ENCODE results near the gene LRPAP1. TPM values are rescaled to one million over a fixed set of nuclear protein-coding genes. Genes with fewer than 3 reads are reported as not detected.
"Not testable (repeated sequence)": the region's sequence is repeated elsewhere in the genome, so short reads cannot be mapped to it uniquely, and the experiment has no call there.

LRPAP1 gene
- total and polyA plus RNA-seq, 2 donors (not counting 3 experiments of a cell fraction or from before 2014, with no cell fraction given) = 90.1 to 170 TPM

DNA sequence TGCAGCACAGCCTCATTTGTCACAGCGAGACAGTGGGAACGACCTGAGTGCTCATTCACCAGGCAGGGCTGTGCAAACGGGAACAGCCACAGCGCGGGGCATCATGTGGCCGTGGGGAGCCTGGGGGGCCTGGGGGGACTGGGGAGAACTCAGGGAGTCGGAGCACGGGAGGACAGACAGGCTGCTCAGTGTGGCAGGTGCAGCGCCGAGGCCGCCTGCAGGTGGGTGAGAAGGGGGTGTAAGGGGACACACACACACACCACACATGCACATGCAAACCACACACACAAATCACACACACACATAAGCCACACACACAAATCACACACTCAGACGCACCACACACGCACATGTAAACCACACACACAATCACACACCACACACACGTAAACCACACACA lies 34.5 kb upstream of the LRPAP1 start:
- H3K79me2 ChIP-seq (ENCODE audit: control insufficient read depth, insufficient read depth, low read length); BruUV-seq (replicated peaks); H4K20me1 ChIP-seq (replicated peaks; ENCODE audit: control insufficient read depth, extremely low read depth, insufficient read depth, low read length); H3K27me3 ChIP-seq (ENCODE audit: control insufficient read depth in 2 of 2, insufficient read depth in 2 of 2, low read length in 2 of 2); H2AFZ ChIP-seq (ENCODE audit: low read depth, low read length); CTCF ChIA-PET; POLR2A ChIA-PET; H3K9me1 ChIP-seq (replicated peaks; ENCODE audit: control insufficient read depth, extremely low read depth, insufficient read depth, low read length); H3K27ac ChIP-seq (ENCODE audit: insufficient read depth, low read depth, low read length); H3K4me1 ChIP-seq (ENCODE audit: control insufficient read depth, extremely low read depth, insufficient read depth, low read length); H3K9ac ChIP-seq (replicated peaks; ENCODE audit: extremely low read depth, insufficient read depth, low read length); DNase-seq (ENCODE audit: low read depth, low spot score); FAIRE-seq; H3K4me3 ChIP-seq (replicated peaks in 1 of 3; ENCODE audit: insufficient read depth in 1 of 3, low read depth in 1 of 3, low read length in 3 of 3); intact Hi-C loops (cut with micrococcal nuclease); dilution Hi-C loops (cut with MboI; ENCODE audit: extremely low pct_ligation_motif_present, low sequenced_read_pairs); H3K4me2 ChIP-seq (ENCODE audit: insufficient read depth, low read length); H3K9me3 ChIP-seq (replicated peaks; ENCODE audit: control insufficient read depth, insufficient read depth, low read length); H3K36me3 ChIP-seq (ENCODE audit: control insufficient read depth in 2 of 2, extremely low read depth in 1 of 2, insufficient read depth in 2 of 2, low read length in 2 of 2): not testable (repeated sequence)

DNA sequence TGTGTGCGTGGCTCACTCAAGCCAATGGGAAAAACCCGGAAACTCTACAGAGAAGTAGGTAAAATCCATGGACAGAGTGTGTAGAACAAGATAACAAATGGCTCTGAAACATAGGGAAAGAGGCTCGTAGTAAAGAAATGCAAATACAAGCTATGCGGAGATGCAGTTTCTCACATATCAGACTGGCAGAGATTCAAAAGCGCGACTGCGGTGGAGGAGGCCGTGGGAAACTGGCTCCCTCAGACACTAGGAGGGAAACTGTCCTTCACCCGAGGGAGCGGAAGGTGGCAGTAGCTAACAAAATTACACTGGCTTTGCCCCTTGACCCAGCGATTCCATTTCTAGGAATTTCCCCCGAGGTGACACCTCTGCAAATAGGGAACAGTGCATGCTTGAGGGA lies 34.1 kb upstream of the LRPAP1 start:
- POLR2A ChIA-PET; H2AFZ ChIP-seq (ENCODE audit: low read depth, low read length); H3K4me1 ChIP-seq (ENCODE audit: control insufficient read depth, extremely low read depth, insufficient read depth, low read length); H3K79me2 ChIP-seq (ENCODE audit: control insufficient read depth, insufficient read depth, low read length); H3K27me3 ChIP-seq (ENCODE audit: control insufficient read depth in 2 of 2, insufficient read depth in 2 of 2, low read length in 2 of 2); H4K20me1 ChIP-seq (replicated peaks; ENCODE audit: control insufficient read depth, extremely low read depth, insufficient read depth, low read length); H3K27ac ChIP-seq (ENCODE audit: insufficient read depth, low read depth, low read length); H3K4me3 ChIP-seq (replicated peaks in 1 of 3; ENCODE audit: insufficient read depth in 1 of 3, low read depth in 1 of 3, low read length in 3 of 3); BruUV-seq (replicated peaks); H3K9me3 ChIP-seq (replicated peaks; ENCODE audit: control insufficient read depth, insufficient read depth, low read length); H3K9ac ChIP-seq (replicated peaks; ENCODE audit: extremely low read depth, insufficient read depth, low read length); dilution Hi-C loops (cut with MboI; ENCODE audit: extremely low pct_ligation_motif_present, low sequenced_read_pairs); intact Hi-C loops (cut with micrococcal nuclease); H3K4me2 ChIP-seq (ENCODE audit: insufficient read depth, low read length); CTCF ChIA-PET; H3K36me3 ChIP-seq (ENCODE audit: control insufficient read depth in 2 of 2, extremely low read depth in 1 of 2, insufficient read depth in 2 of 2, low read length in 2 of 2); DNase-seq (ENCODE audit: low read depth, low spot score); H3K9me1 ChIP-seq (replicated peaks; ENCODE audit: control insufficient read depth, extremely low read depth, insufficient read depth, low read length); FAIRE-seq: not testable (repeated sequence)

DNA sequence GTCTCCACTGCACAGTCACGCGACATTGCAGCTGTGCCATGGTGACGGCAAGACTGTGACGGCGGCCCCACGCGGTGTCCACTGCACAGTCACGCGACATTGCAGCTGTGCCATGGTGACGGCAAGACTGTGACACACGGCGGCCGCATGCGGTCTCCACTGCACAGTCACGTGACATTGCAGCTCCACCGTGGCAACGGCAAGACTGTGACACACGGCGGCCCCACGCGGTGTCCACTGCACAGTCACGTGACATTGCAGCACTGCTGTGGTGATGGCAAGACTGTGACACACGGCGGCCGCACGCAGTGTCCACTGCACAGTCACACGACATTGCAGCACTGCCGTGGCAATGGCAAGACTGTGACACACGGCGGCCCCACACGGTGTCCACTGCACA lies 32.7 kb upstream of the LRPAP1 start:
- FAIRE-seq; H4K20me1 ChIP-seq (replicated peaks; ENCODE audit: control insufficient read depth, extremely low read depth, insufficient read depth, low read length); DNase-seq (ENCODE audit: low read depth, low spot score); intact Hi-C loops (cut with micrococcal nuclease); POLR2A ChIA-PET; H3K27ac ChIP-seq (ENCODE audit: insufficient read depth, low read depth, low read length); H2AFZ ChIP-seq (ENCODE audit: low read depth, low read length); H3K9me3 ChIP-seq (replicated peaks; ENCODE audit: control insufficient read depth, insufficient read depth, low read length); CTCF ChIA-PET; H3K4me2 ChIP-seq (ENCODE audit: insufficient read depth, low read length); H3K79me2 ChIP-seq (ENCODE audit: control insufficient read depth, insufficient read depth, low read length); H3K9ac ChIP-seq (replicated peaks; ENCODE audit: extremely low read depth, insufficient read depth, low read length); H3K27me3 ChIP-seq (ENCODE audit: control insufficient read depth in 2 of 2, insufficient read depth in 2 of 2, low read length in 2 of 2); BruUV-seq (replicated peaks); H3K36me3 ChIP-seq (ENCODE audit: control insufficient read depth in 2 of 2, extremely low read depth in 1 of 2, insufficient read depth in 2 of 2, low read length in 2 of 2); H3K9me1 ChIP-seq (replicated peaks; ENCODE audit: control insufficient read depth, extremely low read depth, insufficient read depth, low read length); H3K4me1 ChIP-seq (ENCODE audit: control insufficient read depth, extremely low read depth, insufficient read depth, low read length); H3K4me3 ChIP-seq (replicated peaks in 1 of 3; ENCODE audit: insufficient read depth in 1 of 3, low read depth in 1 of 3, low read length in 3 of 3); dilution Hi-C loops (cut with MboI; ENCODE audit: extremely low pct_ligation_motif_present, low sequenced_read_pairs): not testable (repeated sequence)
